ENCODE data around the gene C7orf57. TPM values are rescaled to one million over a fixed set of nuclear protein-coding genes. Genes with fewer than 3 reads are reported as not detected.
"Not testable (repeated sequence)": the region's sequence is repeated elsewhere in the genome, so short reads cannot be mapped to it uniquely, and the experiment has no call there.

The C7orf57 gene
- total RNA-seq, 1 experiment from 2014 or later = 3.8 TPM

DNA sequence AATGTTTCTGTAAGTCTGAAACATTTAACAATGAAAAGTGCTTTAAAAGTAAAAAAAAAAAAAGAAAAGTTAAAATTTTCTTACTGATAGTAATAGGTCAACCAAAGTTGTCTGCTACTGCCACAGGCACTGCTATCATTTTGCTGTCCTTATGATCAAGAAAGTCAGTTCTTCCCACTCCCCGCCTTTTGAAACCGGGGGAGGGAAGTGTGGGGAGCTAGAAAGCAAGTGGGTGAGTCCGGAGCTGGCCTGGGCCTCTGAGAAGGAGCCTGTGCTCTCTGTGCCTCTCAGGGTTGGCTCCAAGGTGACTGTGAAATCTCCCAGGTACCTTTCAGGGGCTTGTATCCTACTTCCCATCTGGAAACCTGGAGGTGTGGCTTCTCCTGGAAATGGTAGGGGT is 7.3 kb downstream of the C7orf57 start:
- H3K9me3 ChIP-seq (replicated peaks) = no peaks in the 10 kb centered on the region
- H3K27me3 ChIP-seq (replicated peaks) = no peaks in the 10 kb centered on the region
- H3K27ac ChIP-seq = peak overlapping the region; percentile 99
- peaks cover 47% of the 10 kb centered on the region for H3K4me1 ChIP-seq (replicated peaks)
- H3K36me3 ChIP-seq = no peaks in the 10 kb centered on the region
- H3K4me3 ChIP-seq = no peak overlapping the region
- DNase-seq (ENCODE audit: low read depth in 1 of 2, low spot score in 2 of 2) = no peak

DNA sequence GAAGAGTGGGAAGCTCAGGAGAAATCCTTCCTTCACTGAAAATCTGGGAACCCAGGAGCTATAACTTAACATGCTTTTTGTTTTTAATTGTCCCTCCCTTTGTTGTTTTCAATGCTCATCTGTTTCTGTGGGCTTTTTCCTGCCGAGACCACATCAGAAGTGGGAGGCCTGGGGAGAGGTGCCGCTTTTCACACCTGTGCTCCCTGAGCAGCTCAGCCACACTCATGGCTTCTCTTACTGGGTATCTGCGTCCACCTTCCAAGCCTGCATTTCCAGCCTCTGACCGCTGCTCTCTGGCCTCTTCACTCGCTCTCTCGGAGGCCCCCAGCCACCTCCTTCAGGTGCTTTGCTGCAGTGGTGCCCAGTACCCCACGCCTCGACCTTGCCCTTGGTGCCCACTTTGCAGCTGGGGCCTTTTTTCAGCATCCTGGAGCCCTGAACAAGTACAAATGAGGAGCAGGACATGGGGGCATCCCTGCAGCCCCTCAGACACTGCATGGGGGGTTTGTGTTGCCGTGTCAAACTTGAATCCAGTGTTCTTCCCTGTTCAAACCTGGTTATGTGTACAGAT is 9.9 kb downstream of the C7orf57 start:
- no peak for DNase-seq (ENCODE audit: low read depth in 1 of 2, low spot score in 2 of 2)
- H3K27ac ChIP-seq = no peak overlapping the region

DNA sequence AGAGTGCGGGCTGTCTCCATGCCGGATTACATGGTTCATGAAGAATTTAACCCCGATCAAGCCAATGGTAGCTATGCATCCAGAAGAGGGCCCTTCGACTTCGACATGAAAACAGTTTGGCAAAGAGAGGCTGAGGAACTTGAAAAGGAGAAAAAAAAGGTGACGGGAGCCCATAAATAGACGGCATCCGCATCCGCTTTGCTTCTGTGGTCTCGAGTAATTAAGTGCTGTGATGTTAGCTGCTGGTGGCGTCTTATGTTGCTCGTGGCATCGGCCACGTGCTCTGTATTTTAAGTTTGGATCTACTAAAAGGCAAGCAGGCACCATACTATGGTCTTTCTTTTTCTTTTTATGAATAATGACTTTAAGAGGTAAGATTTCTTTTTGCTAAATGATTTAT is 11.1 kb downstream of the C7orf57 start:
- no peaks in the 10 kb centered on the region for H3K27me3 ChIP-seq (replicated peaks)
- no peaks in the 10 kb centered on the region for H3K36me3 ChIP-seq
- no peak for DNase-seq (ENCODE audit: low read depth in 1 of 2, low spot score in 2 of 2)
- H3K27ac ChIP-seq = no peak overlapping the region
- no peaks in the 10 kb centered on the region for H3K9me3 ChIP-seq (replicated peaks)
- H3K4me3 ChIP-seq = no peak overlapping the region
- peaks cover 18% of the 10 kb centered on the region for H3K4me1 ChIP-seq (replicated peaks)

More for the DNA sequence above, 9.9 kb downstream of the C7orf57 start:
- Histone ChIP-seq H3K36me3 (no peaks in the 10 kb centered on the region), H3K4me1 (replicated peaks) (peaks cover 30% of the 10 kb centered on the region), H3K27me3 (replicated peaks) (no peaks in the 10 kb centered on the region), H3K9me3 (replicated peaks) (no peaks in the 10 kb centered on the region), H3K4me3 (no peak overlapping the region)

DNA sequence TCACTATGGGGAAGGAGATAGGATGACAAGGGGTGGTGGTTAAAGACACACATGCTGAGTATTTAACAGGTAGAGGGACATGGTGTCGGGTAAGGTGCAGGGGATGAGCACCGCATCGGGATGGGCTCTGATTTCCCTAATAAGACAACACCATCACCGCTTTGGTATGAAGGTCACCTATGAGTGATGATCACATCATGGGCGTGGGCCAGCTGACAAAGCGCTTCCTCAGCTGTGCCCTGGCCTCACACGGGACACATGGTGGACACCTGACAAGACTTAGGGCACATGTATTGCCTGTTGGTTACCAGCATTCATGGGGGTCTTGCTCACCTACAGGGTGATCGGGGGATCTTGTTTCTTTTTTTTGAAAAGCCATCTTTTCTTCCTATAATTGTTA is 12.8 kb downstream of the C7orf57 start:
- Histone ChIP-seq H3K36me3 (no peaks in the 10 kb centered on the region), H3K4me3 (no peak overlapping the region), H3K9me3 (replicated peaks) (no peaks in the 10 kb centered on the region), H3K4me1 (replicated peaks) (peaks cover 10% of the 10 kb centered on the region), H3K27me3 (replicated peaks) (no peaks in the 10 kb centered on the region), H3K27ac (no peak overlapping the region)
- no peak for DNase-seq (ENCODE audit: low read depth in 1 of 2, low spot score in 2 of 2)

DNA sequence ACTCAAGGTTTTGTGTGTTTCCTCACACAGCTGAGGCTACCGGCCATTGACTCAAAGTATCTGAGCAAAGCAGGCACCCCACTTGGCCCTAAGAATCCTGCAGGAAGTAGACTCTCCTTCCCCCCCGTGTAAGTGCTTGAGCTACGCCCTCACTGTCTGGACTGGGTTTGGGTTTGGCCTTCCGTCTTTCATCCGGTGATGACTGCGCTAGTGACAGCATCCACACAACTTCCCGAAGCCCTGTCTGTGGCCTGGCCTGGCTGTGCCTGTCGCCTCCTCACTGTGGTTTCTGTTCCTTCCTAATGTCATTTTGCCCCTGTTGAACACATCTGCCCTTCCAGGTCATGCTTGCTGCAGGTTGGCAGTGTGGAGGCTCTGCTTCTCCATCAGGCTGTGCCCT is 14.5 kb downstream of the C7orf57 start:
- peaks cover 9% of the 10 kb centered on the region for H3K4me1 ChIP-seq (replicated peaks)
- no peak overlapping the region for H3K27ac ChIP-seq
- H3K4me3 ChIP-seq = no peak overlapping the region
- no peaks in the 10 kb centered on the region for H3K36me3 ChIP-seq
- H3K9me3 ChIP-seq (replicated peaks) = no peaks in the 10 kb centered on the region
- H3K27me3 ChIP-seq (replicated peaks) = no peaks in the 10 kb centered on the region
- DNase-seq (ENCODE audit: low read depth in 1 of 2, low spot score in 2 of 2) = no peak

DNA sequence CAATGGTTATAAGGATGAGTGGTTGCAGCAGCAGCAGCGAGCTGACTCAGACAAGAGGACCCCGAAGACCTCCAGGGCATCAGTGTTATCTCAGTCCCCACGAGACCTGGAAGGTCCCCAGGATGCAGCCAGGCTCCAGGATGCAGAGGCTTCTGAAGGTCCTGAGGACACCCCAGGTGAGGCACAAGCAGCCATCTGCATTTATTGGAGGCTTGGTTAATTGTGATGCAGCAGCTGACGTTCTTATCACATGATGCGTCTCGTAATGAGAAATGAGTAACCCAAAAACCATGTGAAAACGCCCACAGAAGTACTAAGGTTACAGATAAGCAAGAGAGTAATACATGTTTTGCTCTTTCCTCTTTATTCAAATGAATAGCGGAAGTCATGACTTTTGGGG is 17.4 kb downstream of the C7orf57 start:
- Histone ChIP-seq H3K27me3 (replicated peaks) (no peaks in the 10 kb centered on the region), H3K4me3 (no peak overlapping the region), H3K27ac (peak overlapping the region; percentile 44; the same call in 1 of the 2 replicates), H3K4me1 (replicated peaks) (peaks cover 9% of the 10 kb centered on the region), H3K36me3 (no peaks in the 10 kb centered on the region), H3K9me3 (replicated peaks) (no peaks in the 10 kb centered on the region; the same call in 1 of the 2 replicates)
- no peak for DNase-seq (ENCODE audit: low read depth in 1 of 2, low spot score in 2 of 2)

DNA sequence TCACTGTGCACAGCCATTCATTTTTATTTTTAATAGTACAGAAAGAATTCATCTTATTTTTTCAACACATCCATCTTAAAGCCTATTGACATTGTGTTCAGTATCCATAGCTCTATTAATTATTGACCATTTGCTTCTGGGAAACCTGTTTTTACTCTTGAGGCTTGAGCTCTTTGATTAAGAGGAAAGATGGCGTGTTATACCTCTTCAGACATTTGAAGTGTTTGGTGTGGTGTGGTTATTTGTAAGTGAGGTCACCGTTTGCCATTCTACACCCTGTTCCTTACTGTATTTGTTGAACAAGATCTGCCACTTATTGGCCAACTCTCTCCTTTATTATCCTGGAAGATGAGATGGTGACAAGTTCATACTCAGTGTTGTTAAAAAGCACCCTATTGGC is 18.4 kb downstream of the C7orf57 start:
- DNase-seq (ENCODE audit: low read depth in 1 of 2, low spot score in 2 of 2) = no peak
- Histone ChIP-seq H3K27ac (no peak overlapping the region), H3K4me3 (no peak overlapping the region), H3K9me3 (replicated peaks) (no peaks in the 10 kb centered on the region; the same call in 1 of the 2 replicates), H3K4me1 (replicated peaks) (peaks cover 9% of the 10 kb centered on the region), H3K36me3 (no peaks in the 10 kb centered on the region), H3K27me3 (replicated peaks) (no peaks in the 10 kb centered on the region)

DNA sequence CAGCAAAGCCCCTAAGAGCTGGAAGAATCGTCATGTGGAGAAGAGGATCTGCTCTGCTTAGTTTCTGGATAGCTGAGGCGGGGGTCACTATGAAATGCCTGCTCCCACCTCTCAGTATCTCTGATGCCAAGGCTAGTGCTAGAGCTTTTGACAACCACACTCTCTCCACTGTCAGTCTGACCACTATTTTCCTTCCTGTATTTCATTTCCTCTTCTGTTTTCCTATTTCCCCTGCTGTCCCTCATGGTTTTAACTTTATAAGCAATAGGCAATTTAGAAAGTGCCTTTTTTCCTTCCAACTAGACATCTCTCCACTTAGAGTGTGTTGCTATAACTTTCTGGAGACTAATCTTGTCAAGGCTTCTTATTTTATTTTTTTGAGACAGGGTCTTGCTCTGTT is 23.6 kb downstream of the C7orf57 start:
- no peaks in the 10 kb centered on the region for H3K36me3 ChIP-seq
- H3K27me3 ChIP-seq (replicated peaks) = no peaks in the 10 kb centered on the region
- no peak overlapping the region for H3K4me3 ChIP-seq
- no peak for DNase-seq (ENCODE audit: low read depth in 1 of 2, low spot score in 2 of 2)
- no peak overlapping the region for H3K27ac ChIP-seq
- no peaks in the 10 kb centered on the region; the same call in 1 of the 2 replicates for H3K9me3 ChIP-seq (replicated peaks)
- no peaks in the 10 kb centered on the region for H3K4me1 ChIP-seq (replicated peaks)

DNA sequence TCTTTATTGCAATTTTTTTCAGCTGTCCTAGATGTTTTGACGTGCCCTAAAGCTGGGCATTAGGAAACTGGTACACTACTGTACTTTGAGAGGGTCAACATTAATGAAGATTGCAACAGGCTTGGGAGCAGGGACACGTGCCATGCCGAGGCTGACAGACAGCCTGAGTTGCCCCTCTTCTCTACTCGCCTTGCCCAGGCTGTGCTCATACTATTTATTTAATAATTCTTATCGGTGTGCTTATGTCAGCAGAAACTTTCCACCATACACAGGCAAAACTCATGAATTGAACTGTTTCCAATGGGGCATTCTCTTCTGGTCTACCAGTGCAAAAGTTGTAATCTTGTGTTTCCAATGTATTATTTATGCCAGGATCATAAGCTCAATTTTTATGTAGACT is 24.4 kb downstream of the C7orf57 start:
- no peaks in the 10 kb centered on the region for H3K4me1 ChIP-seq (replicated peaks)
- H3K4me3 ChIP-seq = no peak overlapping the region
- no peaks in the 10 kb centered on the region for H3K27me3 ChIP-seq (replicated peaks)
- H3K9me3 ChIP-seq (replicated peaks) = no peaks in the 10 kb centered on the region; the same call in 1 of the 2 replicates
- no peak for DNase-seq (ENCODE audit: low read depth in 1 of 2, low spot score in 2 of 2)
- no peak overlapping the region for H3K27ac ChIP-seq
- H3K36me3 ChIP-seq = no peaks in the 10 kb centered on the region

DNA sequence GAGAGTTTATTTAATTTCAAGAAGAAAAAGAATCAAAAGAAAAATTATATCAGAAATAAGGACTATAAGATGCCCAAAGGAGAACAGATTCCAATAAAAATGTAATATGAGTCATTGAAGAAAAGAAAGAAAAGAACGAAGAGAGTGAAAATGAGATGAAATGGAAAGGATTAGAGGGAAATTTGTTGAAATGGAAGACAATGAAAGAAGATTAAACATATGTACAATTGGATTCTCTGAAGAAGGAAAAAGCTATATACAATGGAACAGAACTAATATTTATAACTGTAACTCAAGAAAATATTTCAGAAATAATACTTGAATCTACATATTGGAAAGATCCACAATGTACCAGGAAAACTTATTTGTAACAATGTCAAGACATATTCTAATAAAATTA is 28.6 kb downstream of the C7orf57 start:
- Histone ChIP-seq H3K9me3 (replicated peaks) (no peaks in the 10 kb centered on the region), H3K4me3 (no peak overlapping the region), H3K27me3 (replicated peaks) (no peaks in the 10 kb centered on the region), H3K27ac (no peak overlapping the region), H3K36me3 (no peaks in the 10 kb centered on the region), H3K4me1 (replicated peaks) (no peaks in the 10 kb centered on the region)
- DNase-seq (ENCODE audit: low read depth in 1 of 2, low spot score in 2 of 2) = no peak

DNA sequence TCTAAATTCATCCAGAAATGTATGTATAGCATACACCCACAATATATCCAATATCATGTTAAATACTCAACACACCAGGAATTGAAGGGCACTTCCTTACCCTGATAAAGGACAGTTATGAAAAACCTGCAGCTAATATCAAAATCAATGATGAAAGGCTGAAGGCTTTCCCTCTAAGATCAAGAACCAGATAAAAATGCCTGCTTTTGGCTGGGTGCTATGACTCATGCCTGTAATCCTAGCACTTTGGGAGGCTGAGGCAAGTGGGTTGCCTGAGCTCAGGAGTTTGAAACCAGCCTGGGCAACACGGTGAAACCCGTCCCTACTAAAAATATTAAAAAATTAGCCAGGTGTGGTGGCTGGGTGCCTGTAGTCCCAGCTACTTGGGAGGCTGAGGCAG is 32.1 kb downstream of the C7orf57 start:
- no peaks in the 10 kb centered on the region for H3K4me1 ChIP-seq (replicated peaks)
- H3K27me3 ChIP-seq (replicated peaks) = no peaks in the 10 kb centered on the region
- no peaks in the 10 kb centered on the region for H3K9me3 ChIP-seq (replicated peaks)
- H3K4me3 ChIP-seq = no peak overlapping the region
- no peak overlapping the region for H3K27ac ChIP-seq
- DNase-seq (ENCODE audit: low read depth in 1 of 2, low spot score in 2 of 2) = no peak
- no peaks in the 10 kb centered on the region for H3K36me3 ChIP-seq

DNA sequence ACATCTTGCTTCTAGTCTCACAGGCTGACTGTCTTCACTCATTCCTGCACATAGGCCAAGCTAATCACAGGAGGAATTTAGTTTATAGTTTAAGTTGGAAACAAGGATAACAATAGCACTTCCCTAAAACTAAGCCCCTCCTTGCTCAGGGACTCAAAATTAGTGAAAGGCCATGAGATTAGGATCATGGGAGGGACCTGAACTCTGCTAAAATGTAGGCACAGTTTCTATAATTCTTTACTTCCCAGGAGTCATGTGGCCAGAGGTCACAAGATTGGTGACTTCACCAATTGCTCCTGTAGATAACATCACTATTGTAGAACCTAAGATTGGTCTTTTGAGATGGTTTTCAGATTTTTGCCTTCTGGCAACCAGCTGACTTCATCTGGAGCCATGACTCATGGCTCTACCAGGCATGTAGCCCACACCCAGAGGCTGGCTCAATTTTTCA is 38.9 kb downstream of the C7orf57 start:
- Histone ChIP-seq H3K36me3 (no peaks in the 10 kb centered on the region), H3K9me3 (replicated peaks) (no peaks in the 10 kb centered on the region), H3K4me1 (replicated peaks) (peaks cover 6% of the 10 kb centered on the region), H3K27me3 (replicated peaks) (no peaks in the 10 kb centered on the region), H3K4me3 (no peak overlapping the region), H3K27ac (no peak overlapping the region)
- peak in 1 of 2 experiments; percentile 16 for DNase-seq (ENCODE audit: low read depth in 1 of 2, low spot score in 2 of 2)

DNA sequence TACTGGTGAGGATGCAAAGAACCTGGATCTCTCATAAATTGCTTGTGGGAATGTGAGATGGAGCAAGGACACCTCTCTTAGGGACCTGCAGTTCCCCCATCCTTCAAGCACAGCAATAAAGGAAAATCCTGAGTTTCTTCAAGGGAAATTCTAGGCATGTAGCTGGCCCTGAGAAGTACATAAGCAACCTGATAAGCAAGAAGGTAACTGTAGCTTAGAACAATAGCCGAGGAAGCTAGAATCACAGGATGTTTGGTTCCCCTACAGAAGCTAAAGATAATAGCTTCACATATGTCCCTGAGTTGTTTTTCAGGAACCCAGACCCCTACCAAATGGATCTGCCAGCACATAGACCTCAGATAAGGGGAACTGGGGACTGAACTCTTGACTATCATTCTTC is 42.1 kb downstream of the C7orf57 start:
- no peak overlapping the region for H3K4me3 ChIP-seq
- no peaks in the 10 kb centered on the region for H3K36me3 ChIP-seq
- DNase-seq (ENCODE audit: low read depth in 1 of 2, low spot score in 2 of 2) = no peak
- H3K27ac ChIP-seq = no peak overlapping the region
- no peaks in the 10 kb centered on the region for H3K27me3 ChIP-seq (replicated peaks)
- H3K4me1 ChIP-seq (replicated peaks) = peaks cover 7% of the 10 kb centered on the region
- no peaks in the 10 kb centered on the region for H3K9me3 ChIP-seq (replicated peaks)

DNA sequence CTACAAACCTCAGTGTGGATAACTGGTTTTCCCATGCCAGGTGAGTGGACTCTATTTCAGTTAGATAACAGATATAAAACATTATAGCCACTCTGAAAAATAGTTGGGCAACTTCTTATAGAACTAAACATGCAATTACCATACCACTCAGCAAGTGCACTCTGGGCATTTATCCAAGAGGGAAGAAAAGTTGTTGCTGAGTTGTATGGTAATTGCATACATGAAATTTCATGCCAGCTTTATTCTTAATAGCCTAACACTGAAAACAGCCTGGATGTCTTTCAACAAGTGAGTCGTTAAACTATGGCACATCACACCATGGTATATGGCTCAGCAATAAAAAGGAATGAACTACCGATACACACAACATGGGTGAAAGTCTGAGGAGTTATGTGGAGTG is 43.1 kb downstream of the C7orf57 start:
- DNase-seq (ENCODE audit: low read depth in 1 of 2, low spot score in 2 of 2) = no peak
- no peaks in the 10 kb centered on the region for H3K36me3 ChIP-seq
- peaks cover 18% of the 10 kb centered on the region for H3K4me1 ChIP-seq (replicated peaks)
- H3K9me3 ChIP-seq (replicated peaks) = no peaks in the 10 kb centered on the region
- no peak overlapping the region for H3K27ac ChIP-seq
- H3K27me3 ChIP-seq (replicated peaks) = no peaks in the 10 kb centered on the region
- no peak overlapping the region for H3K4me3 ChIP-seq

DNA sequence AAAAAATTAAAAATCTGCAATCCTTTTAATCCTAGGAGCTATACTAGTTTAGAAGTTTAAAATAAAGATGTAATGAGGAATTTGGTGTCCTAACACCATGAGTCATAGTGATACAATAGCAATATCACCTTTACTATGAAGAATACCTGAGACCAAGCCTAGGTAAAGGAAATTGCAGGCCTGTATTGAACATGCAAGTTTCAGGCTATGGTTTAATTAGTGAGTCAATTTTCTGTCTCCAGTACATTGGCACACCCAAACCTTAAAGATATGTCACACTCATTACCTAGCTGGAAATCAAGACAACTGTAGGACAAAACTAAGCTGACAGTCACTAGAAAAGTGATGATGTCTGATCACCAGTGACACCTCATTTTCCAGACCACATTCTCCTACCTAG is 47.0 kb downstream of the C7orf57 start:
- H3K4me1 ChIP-seq (replicated peaks) = peaks cover 50% of the 10 kb centered on the region
- peak overlapping the region; percentile 100 for H3K27ac ChIP-seq
- DNase-seq (ENCODE audit: low read depth in 1 of 2, low spot score in 2 of 2); H3K9me3 ChIP-seq (replicated peaks); H3K27me3 ChIP-seq (replicated peaks); H3K4me3 ChIP-seq; H3K36me3 ChIP-seq: not testable (repeated sequence)

Measured in SJSA1 (cell line).